Muscle of leg (tissue), 11 donors: ENCODE data around the gene CPEB4. TPM values are rescaled to one million over a fixed set of nuclear protein-coding genes. Genes with fewer than 3 reads are reported as not detected.

Experiments used
- DNase-seq: peaks from one replicate; pipeline ENCODE4 v3.0.0; 2013
- H3K27ac ChIP-seq: one replicate; pipeline ENCODE4 v1.5.1; 2013; ENCODE audit warnings: mild to moderate bottlenecking, low read length, control low read depth
- H3K27me3 ChIP-seq: one replicate; pipeline ENCODE4 v1.6.1; 2013; ENCODE audit warnings: low read length; ENCODE audit not compliant: control insufficient read depth, insufficient read depth
- H3K36me3 ChIP-seq: one replicate; pipeline ENCODE4 v1.6.1; 2013; ENCODE audit warnings: low read length; ENCODE audit not compliant: control insufficient read depth, insufficient read depth
- H3K4me1 ChIP-seq: one replicate; pipeline ENCODE4 v1.6.1; 2013; ENCODE audit warnings: low read length; ENCODE audit not compliant: control insufficient read depth, insufficient read depth
- H3K4me3 ChIP-seq: one replicate; pipeline ENCODE4 v1.5.1; 2013; ENCODE audit warnings: low read length, control low read depth
- H3K9me3 ChIP-seq: replicated peaks from 2 replicates; pipeline ENCODE4 v1.6.1; 2013; ENCODE audit warnings: low read depth, low read length; ENCODE audit not compliant: control insufficient read depth
- WGBS: methylation state at CpG from one replicate; pipeline ENCODE4 v1.1.5; 2013; ENCODE audit warnings: missing lambda C conversion rate; ENCODE audit not compliant: insufficient coverage; 5-methylcytosine and 5-hydroxymethylcytosine counted together
- polyA plus RNA-seq, 8 donors: library from polyadenylated mRNA; unstranded; fragments of 120-200 nt; gene quantifications; one replicate each; pipeline versions ENCODE4 v1.2.1 to v1.2.3, GENCODE V29; 2013; ENCODE audit warnings: inconsistent platforms in 1 of 8, low replicate concordance in 1 of 8; ENCODE audit not compliant: insufficient read length in 8 of 8, insufficient read depth in 1 of 8
- total RNA-seq: library from RNA; stranded (reverse); fragments of 120-200 nt; gene quantifications from one replicate; pipeline ENCODE4 v1.2.4, GENCODE V29; 2013

CPEB4 gene
- total and polyA plus RNA-seq, 9 donors: 15.3 to 36.5 (median 22.7) TPM

GRCh38 chr5:173849908-173850307, 38.2 kb upstream of the CPEB4 start:
- Histone ChIP-seq H3K27ac (no peak overlapping the region), H3K36me3 (no peaks in the 10 kb centered on the region), H3K9me3 (no peaks in the 10 kb centered on the region), H3K4me3 (no peak overlapping the region), H3K4me1 (no peaks in the 10 kb centered on the region), H3K27me3 (peaks cover 2% of the 10 kb centered on the region)
- WGBS: no CpG with 5 or more reads among the region's 4 CpGs
- DNase-seq: no peak

GRCh38 chr5:173850659-173851058, 37.5 kb upstream of the CPEB4 start:
- no peaks in the 10 kb centered on the region for H3K4me1 ChIP-seq
- H3K4me3 ChIP-seq: no peak overlapping the region
- no peak overlapping the region for H3K27ac ChIP-seq
- no peaks in the 10 kb centered on the region for H3K9me3 ChIP-seq
- no peaks in the 10 kb centered on the region for H3K36me3 ChIP-seq
- H3K27me3 ChIP-seq: peaks cover 2% of the 10 kb centered on the region
- DNase-seq: no peak
- WGBS: 64% methylated on average over 4 of the region's 6 CpGs

GRCh38 chr5:173851595-173852243, 36.4 kb upstream of the CPEB4 start:
- peak; percentile 67 for DNase-seq

GRCh38 chr5:173852790-173853359, 35.3 kb upstream of the CPEB4 start:
- no peak overlapping the region for H3K4me3 ChIP-seq
- 100% methylated on average over 1 of the region's 7 CpGs for WGBS
- no peaks in the 10 kb centered on the region for H3K4me1 ChIP-seq
- H3K9me3 ChIP-seq: no peaks in the 10 kb centered on the region
- DNase-seq: no peak
- no peak overlapping the region for H3K27ac ChIP-seq
- peaks cover 2% of the 10 kb centered on the region for H3K27me3 ChIP-seq
- no peaks in the 10 kb centered on the region for H3K36me3 ChIP-seq

More at GRCh38 chr5:173851595-173852243, 36.4 kb upstream of the CPEB4 start:
- Histone ChIP-seq H3K36me3 (no peaks in the 10 kb centered on the region), H3K4me1 (no peaks in the 10 kb centered on the region), H3K27me3 (peaks cover 2% of the 10 kb centered on the region), H3K4me3 (no peak overlapping the region), H3K27ac (no peak overlapping the region), H3K9me3 (no peaks in the 10 kb centered on the region)
- WGBS: 56% methylated on average over 8 of the region's 10 CpGs

GRCh38 chr5:173853370-173854131, 34.6 kb upstream of the CPEB4 start:
- Histone ChIP-seq H3K27me3 (peaks cover 2% of the 10 kb centered on the region), H3K4me1 (no peaks in the 10 kb centered on the region), H3K36me3 (no peaks in the 10 kb centered on the region), H3K4me3 (no peak overlapping the region), H3K27ac (no peak overlapping the region), H3K9me3 (no peaks in the 10 kb centered on the region)
- 69% methylated on average over 3 of the region's 11 CpGs for WGBS
- DNase-seq: no peak

- no peak for DNase-seq
- H3K27me3 ChIP-seq: peaks cover 4% of the 10 kb centered on the region
Measured at GRCh38 chr5:173855162-173855994, 32.8 kb upstream of the CPEB4 start.

GRCh38 chr5:173855995-173856656, 32.0 kb upstream of the CPEB4 start:
- Histone ChIP-seq H3K4me3 (no peak overlapping the region), H3K36me3 (no peaks in the 10 kb centered on the region), H3K27me3 (peaks cover 4% of the 10 kb centered on the region), H3K27ac (no peak overlapping the region), H3K4me1 (peaks cover 4% of the 10 kb centered on the region), H3K9me3 (no peaks in the 10 kb centered on the region)
- 34% methylated on average over 2 of the region's 2 CpGs for WGBS
- DNase-seq: no peak

More at GRCh38 chr5:173855162-173855994, 32.8 kb upstream of the CPEB4 start:
- Histone ChIP-seq H3K27ac (no peak overlapping the region), H3K4me3 (no peak overlapping the region), H3K4me1 (peaks cover 4% of the 10 kb centered on the region), H3K9me3 (no peaks in the 10 kb centered on the region), H3K36me3 (no peaks in the 10 kb centered on the region)
- WGBS: 63% methylated on average over 8 of the region's 11 CpGs

- peaks cover 4% of the 10 kb centered on the region for H3K27me3 ChIP-seq
- DNase-seq: no peak
- H3K4me3 ChIP-seq: no peak overlapping the region
- no peaks in the 10 kb centered on the region for H3K9me3 ChIP-seq
- H3K27ac ChIP-seq: no peak overlapping the region
- peaks cover 4% of the 10 kb centered on the region for H3K4me1 ChIP-seq
- 38% methylated on average over 2 of the region's 3 CpGs for WGBS
- no peaks in the 10 kb centered on the region for H3K36me3 ChIP-seq
Measured at GRCh38 chr5:173857234-173857633, 30.9 kb upstream of the CPEB4 start.

GRCh38 chr5:173858021-173858669, 30.0 kb upstream of the CPEB4 start:
- Histone ChIP-seq H3K4me1 (peaks cover 4% of the 10 kb centered on the region), H3K4me3 (no peak overlapping the region), H3K27me3 (peaks cover 4% of the 10 kb centered on the region), H3K36me3 (no peaks in the 10 kb centered on the region), H3K27ac (no peak overlapping the region), H3K9me3 (no peaks in the 10 kb centered on the region)
- no CpG with 5 or more reads among the region's 6 CpGs for WGBS
- no peak for DNase-seq
